ENCODE data around the gene TMEM238L. TPM values are rescaled to one million over a fixed set of nuclear protein-coding genes. Genes with fewer than 3 reads are reported as not detected.

The TMEM238L gene
- total and polyA plus RNA-seq, 2 donors (not counting 1 experiment from before 2014, with no cell fraction given): not detected

- DNase-seq (ENCODE audit: low read depth in 2 of 2): no peak
- H3K9ac ChIP-seq (ENCODE audit: insufficient read depth, low read length): no peak overlapping the region
- no peak overlapping the region for H3K4me3 ChIP-seq (replicated peaks in 1 of 4; ENCODE audit: control extremely low read depth in 1 of 4, insufficient read depth in 1 of 4, low read depth in 3 of 4, low read length in 4 of 4)
- H3K36me3 ChIP-seq (ENCODE audit: control insufficient read depth, insufficient read depth, low read length): no peaks in the 10 kb centered on the region
- no peaks in the 10 kb centered on the region for H4K20me1 ChIP-seq (ENCODE audit: control insufficient read depth, extremely low read depth, insufficient read depth, low read length)
- no peaks in the 10 kb centered on the region for H3K9me3 ChIP-seq (ENCODE audit: control insufficient read depth, insufficient read depth, low read depth, low read length)
- no peak for TF ChIP-seq CTCF (conservative IDR thresholded peaks at IDR 0.05 in 1 of 2, IDR thresholded peaks at IDR 0.05 in 1 of 2; ENCODE audit: low read depth in 1 of 2, low read length in 2 of 2)
- TF ChIP-seq EZH2 (IDR thresholded peaks at IDR 0.05; ENCODE audit: low read length, missing control alignments): no peak
- H3K79me2 ChIP-seq (ENCODE audit: control insufficient read depth, insufficient read depth, low read length): no peaks in the 10 kb centered on the region
- no peak overlapping the region for H2AFZ ChIP-seq (ENCODE audit: low read length)
- H3K27ac ChIP-seq (ENCODE audit: insufficient read depth, low read length): no peak overlapping the region
- no peaks in the 10 kb centered on the region for H3K27me3 ChIP-seq (ENCODE audit: control insufficient read depth, insufficient read depth, low read length)
- no peak overlapping the region for H3K4me2 ChIP-seq (ENCODE audit: extremely low read depth, insufficient read depth, low read length)
- H3K4me1 ChIP-seq (ENCODE audit: control insufficient read depth, extremely low read depth, insufficient read depth, low read length): no peaks in the 10 kb centered on the region
Observed at GRCh38 chr17:10798332-10798749, 5.6 kb downstream of the TMEM238L start.

- Histone ChIP-seq H4K20me1 (ENCODE audit: control insufficient read depth, extremely low read depth, insufficient read depth, low read length) (no peaks in the 10 kb centered on the region), H3K9me3 (ENCODE audit: control insufficient read depth, insufficient read depth, low read depth, low read length) (no peaks in the 10 kb centered on the region), H3K9ac (ENCODE audit: insufficient read depth, low read length) (no peak overlapping the region), H3K27ac (ENCODE audit: insufficient read depth, low read length) (no peak overlapping the region), H3K36me3 (ENCODE audit: control insufficient read depth, insufficient read depth, low read length) (no peaks in the 10 kb centered on the region), H3K27me3 (ENCODE audit: control insufficient read depth, insufficient read depth, low read length) (no peaks in the 10 kb centered on the region), H3K4me1 (ENCODE audit: control insufficient read depth, extremely low read depth, insufficient read depth, low read length) (no peaks in the 10 kb centered on the region), H3K4me2 (ENCODE audit: extremely low read depth, insufficient read depth, low read length) (no peak overlapping the region), H3K79me2 (ENCODE audit: control insufficient read depth, insufficient read depth, low read length) (no peaks in the 10 kb centered on the region), H3K4me3 (replicated peaks in 1 of 4; ENCODE audit: control extremely low read depth in 1 of 4, insufficient read depth in 1 of 4, low read depth in 3 of 4, low read length in 4 of 4) (no peak overlapping the region), H2AFZ (ENCODE audit: low read length) (no peak overlapping the region)
- no peak for TF ChIP-seq CTCF (conservative IDR thresholded peaks at IDR 0.05 in 1 of 2, IDR thresholded peaks at IDR 0.05 in 1 of 2; ENCODE audit: low read depth in 1 of 2, low read length in 2 of 2)
- TF ChIP-seq EZH2 (IDR thresholded peaks at IDR 0.05; ENCODE audit: low read length, missing control alignments): no peak
- DNase-seq (ENCODE audit: low read depth in 2 of 2): no peak
Observed at GRCh38 chr17:10797476-10798328, 6.2 kb downstream of the TMEM238L start.

GRCh38 chr17:10793816-10794215 lies 10.1 kb downstream of the TMEM238L start:
- Histone ChIP-seq H3K4me1 (ENCODE audit: control insufficient read depth, extremely low read depth, insufficient read depth, low read length) (no peaks in the 10 kb centered on the region), H4K20me1 (ENCODE audit: control insufficient read depth, extremely low read depth, insufficient read depth, low read length) (no peaks in the 10 kb centered on the region), H2AFZ (ENCODE audit: low read length) (no peak overlapping the region), H3K36me3 (ENCODE audit: control insufficient read depth, insufficient read depth, low read length) (no peaks in the 10 kb centered on the region), H3K4me3 (replicated peaks in 1 of 4; ENCODE audit: control extremely low read depth in 1 of 4, insufficient read depth in 1 of 4, low read depth in 3 of 4, low read length in 4 of 4) (no peak overlapping the region), H3K4me2 (ENCODE audit: extremely low read depth, insufficient read depth, low read length) (no peak overlapping the region), H3K27ac (ENCODE audit: insufficient read depth, low read length) (no peak overlapping the region), H3K9ac (ENCODE audit: insufficient read depth, low read length) (no peak overlapping the region), H3K9me3 (ENCODE audit: control insufficient read depth, insufficient read depth, low read depth, low read length) (no peaks in the 10 kb centered on the region), H3K79me2 (ENCODE audit: control insufficient read depth, insufficient read depth, low read length) (no peaks in the 10 kb centered on the region), H3K27me3 (ENCODE audit: control insufficient read depth, insufficient read depth, low read length) (no peaks in the 10 kb centered on the region)
- no peak for TF ChIP-seq CTCF (conservative IDR thresholded peaks at IDR 0.05 in 1 of 2, IDR thresholded peaks at IDR 0.05 in 1 of 2; ENCODE audit: low read depth in 1 of 2, low read length in 2 of 2)
- TF ChIP-seq EZH2 (IDR thresholded peaks at IDR 0.05; ENCODE audit: low read length, missing control alignments): no peak
- DNase-seq (ENCODE audit: low read depth in 2 of 2): no peak

Data from fibroblast of lung (primary cell).